COLO668 (cell line): ENCODE data around the gene NLN.
"Not testable (repeated sequence)": the region's sequence is repeated elsewhere in the genome, so short reads cannot be mapped to it uniquely, and the experiment has no call there.

Experiments
- DNase-seq: peaks from one replicate; lab custom pipeline; 2025; ENCODE audit not compliant: unreplicated experiment; lab: John Stamatoyannopoulos, UW

The NLN gene

DNA sequence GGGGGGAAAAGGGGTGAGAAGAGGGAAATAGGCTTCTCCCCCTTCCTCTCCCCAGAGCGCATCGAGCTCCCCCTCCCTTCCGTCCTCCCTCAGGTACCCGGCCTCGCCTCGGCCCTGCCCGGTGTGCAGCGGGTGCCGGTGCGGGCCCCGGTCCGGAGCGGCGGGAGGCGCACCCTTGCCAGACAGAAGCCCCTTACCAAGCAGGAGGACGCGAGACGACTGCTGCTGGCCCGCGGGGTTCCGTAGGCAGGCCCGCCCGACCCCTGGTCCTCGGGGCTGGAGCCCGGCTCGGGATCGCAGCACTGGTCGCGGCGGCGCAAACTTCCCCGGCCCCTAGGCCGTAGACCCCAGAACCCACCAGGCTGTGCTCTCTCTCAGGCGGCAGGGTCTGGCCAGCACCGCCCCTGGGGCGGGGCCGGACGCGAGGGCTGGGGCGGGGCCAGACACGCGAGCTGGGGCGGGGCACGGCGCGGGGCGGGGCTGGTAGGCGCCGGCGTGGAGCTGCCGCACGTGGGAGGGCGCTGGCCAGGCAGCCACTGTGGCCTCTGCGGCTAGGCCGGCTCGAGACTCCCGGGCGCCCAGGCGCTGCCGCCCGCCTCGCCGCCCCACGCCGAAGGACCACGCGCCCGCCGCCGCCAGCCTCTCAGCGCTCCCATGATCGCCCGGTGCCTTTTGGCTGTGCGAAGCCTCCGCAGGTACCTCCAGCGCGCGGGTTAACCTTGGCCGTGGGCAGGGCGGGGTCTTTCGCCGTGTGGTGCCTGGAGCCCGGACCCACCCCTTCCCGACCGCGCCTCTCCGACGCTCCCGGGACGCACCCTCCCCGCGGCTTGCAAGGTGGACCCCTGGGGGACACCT lies at the start of gene NLN, which contains the start of gene SGTB:
NLN (plus strand) TSS at position 486 of the 855 bp plus-strand sequence; CDS start at position 655, 169 bp downstream.
SGTB (minus strand) TSS at position 390 of the 855 bp plus-strand sequence. CDS start 1,302 bp downstream, outside the sequence.
- peak; percentile 83 for DNase-seq

DNA sequence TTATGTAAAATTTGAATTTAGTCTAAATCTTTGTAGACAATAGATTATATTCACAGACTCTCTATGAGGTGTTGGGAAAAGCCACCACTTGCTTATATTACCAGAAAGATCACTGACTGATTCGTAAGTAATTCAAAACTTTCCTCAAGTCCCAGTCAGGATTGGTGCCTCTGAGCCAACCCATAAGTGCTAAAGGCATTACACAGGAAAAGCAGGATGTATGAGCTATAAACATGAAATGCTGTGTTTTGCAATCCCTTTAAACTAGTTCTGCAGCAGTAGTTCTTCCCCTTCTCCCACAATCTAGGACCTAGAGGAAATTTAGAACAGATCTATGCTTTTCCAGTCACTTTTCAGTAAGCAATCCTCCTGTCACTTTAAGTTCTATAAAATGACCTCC lies 49.2 kb upstream of the NLN start:
- no peak for DNase-seq

DNA sequence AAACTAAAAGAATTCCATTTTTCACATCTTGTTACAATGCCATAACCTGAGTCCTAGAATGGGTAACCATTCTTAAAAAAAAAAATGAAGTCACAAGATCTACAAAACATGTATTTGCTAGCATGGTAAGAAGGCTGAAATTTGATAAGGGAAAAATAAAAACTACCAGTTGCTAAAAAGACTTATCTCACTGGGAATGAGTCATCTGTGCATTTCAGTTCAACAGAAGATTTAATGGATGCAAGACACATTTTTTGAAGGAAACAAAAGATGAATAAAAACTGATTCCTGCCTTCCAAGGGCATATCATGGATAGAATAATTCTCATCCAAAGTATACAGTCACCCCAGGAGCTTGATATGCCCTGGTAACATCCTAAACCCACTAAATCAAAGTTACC lies 47.3 kb upstream of the NLN start:
- DNase-seq, result no peak

DNA sequence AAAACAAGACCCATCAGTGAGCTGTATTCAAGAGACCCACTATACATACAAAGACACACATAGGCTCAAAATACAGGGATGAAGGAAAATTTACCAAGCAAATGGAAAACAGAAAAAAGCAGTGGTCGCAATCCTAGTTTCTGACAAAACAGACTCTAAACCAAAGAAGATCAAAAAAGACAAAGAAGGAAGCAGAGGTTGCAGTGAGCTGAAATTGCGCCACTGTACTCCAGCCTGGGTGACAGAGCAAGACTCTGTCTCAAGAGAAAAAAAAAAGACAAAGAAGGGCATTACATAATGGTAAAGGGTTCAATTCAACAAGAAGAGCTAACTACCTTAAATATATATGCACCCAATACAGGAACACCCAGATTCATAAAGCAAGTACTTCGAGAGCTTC lies 45.9 kb upstream of the NLN start:
- DNase-seq, result not testable (repeated sequence)

DNA sequence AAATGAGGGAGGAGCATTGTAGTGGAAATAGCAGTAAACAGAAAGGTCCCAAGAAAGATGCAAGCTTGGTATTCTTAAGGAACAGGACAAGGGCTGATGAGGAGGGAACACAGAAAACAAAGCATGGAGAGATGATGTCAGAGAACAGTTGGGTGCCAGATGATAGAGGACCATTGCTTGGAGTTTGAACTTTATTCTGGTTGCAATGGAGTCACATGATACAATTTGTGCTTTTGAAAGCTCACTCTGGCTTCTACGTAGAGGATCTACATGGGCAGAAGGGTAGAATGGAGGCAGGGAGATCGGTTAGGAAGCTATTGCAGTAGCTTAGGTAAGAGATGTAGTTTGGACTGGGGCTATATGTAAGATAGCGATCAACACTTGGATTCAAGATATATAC lies 39.9 kb upstream of the NLN start:
- DNase-seq, result no peak

DNA sequence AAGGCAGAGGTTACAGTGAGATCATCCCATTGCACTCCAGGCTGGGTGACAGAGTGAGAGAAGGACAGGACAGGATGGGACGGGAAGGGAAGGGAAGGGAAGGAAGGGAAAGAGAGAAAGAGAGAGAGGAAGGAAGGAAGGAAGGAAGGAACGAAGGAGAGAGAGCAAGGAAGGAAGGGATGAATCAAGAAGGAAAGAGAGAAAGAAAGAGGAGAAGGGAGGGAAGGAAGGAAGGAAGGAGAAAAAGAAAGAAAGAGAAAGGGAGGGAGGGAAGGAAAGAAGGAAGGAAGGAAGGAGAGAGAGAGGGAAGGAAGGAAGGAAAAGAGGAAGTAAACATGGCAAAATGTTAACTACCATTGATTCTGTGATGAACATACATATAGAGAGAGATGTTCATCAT lies 28.9 kb upstream of the NLN start:
- DNase-seq, result no peak

DNA sequence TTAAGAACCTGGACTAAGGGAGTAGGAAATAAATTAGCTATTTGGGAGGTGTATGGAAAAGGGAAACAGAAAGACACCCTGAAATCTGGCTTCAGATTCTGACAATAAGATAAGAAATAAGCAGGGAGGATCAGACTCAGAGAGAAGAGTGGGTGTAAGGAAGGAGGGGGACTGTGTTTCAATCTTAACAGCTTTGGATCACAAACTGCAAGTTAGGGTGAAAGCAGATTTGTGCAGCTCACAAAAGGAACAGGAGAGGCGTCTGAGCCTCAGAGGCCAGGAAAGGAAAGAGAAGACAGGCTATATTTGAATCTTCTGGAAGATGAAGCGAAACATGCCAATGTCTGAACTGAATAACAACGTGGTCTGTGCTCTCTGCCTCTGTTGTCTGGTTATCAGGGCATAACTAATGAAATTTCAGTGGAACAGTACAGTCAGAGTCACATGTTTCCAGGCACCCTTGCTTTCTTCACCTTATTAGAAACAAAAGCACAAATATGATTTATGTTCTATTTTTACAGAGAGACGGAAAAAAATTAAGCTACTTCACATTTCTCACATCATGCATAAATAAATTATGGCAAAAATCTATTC lies 26.7 kb upstream of the NLN start:
- no peak for DNase-seq

DNA sequence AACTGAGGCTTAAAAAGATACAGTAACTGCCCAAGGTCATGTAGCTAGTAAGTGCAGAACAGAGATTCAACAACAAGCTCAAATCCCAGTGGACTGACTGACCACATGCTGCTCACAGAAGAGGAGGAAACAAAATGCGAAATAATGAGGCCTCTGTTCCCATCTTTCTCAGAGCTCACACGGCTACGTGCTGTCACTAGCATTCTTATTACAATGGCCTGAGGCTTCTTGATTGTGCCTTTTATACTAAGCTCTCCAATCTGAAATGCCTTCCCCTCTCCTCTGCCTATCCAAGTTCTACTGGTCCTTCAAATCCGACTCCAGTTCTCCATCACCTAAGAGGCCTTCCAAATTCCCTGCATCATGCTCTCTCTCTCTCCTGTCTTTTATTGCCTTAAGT lies 26.1 kb upstream of the NLN start:
- DNase-seq, result no peak

DNA sequence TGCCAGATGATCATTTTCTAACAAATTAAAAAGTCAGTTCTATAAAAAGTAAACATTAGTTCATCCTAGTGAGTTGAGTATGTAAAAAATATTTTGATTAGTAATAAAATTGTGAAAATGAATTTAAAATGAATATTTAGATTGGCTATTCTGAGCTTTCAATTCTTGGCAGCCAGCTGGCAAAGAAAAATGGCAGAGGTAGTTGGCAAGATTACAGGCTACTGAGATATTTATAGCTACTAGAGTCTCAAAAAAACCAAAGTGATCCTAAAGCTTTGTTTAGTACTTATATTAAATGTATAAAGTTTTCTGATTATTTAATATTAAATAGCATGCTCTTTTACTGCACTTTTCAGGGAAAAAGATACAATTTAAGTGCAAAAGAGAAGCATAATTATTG lies 25.1 kb upstream of the NLN start:
- no peak for DNase-seq

DNA sequence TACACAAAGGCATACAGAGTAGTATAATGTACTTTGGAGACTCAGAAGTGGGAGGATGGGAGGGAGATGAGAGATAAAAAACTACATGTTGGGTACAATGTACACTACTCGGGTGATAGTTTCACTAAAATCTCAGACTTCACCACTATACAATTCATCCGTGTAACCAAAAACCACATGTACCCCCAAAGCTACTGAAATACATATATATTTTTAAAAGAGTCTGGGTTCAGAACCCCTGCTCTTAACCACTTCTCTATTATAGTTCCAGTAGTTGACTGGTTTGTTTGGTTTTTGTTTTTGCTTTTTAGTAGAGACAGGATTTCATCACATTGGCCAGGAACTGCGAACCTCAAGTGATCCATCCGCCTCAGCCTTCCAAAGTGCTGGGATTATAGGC lies 22.7 kb upstream of the NLN start:
- no peak for DNase-seq

DNA sequence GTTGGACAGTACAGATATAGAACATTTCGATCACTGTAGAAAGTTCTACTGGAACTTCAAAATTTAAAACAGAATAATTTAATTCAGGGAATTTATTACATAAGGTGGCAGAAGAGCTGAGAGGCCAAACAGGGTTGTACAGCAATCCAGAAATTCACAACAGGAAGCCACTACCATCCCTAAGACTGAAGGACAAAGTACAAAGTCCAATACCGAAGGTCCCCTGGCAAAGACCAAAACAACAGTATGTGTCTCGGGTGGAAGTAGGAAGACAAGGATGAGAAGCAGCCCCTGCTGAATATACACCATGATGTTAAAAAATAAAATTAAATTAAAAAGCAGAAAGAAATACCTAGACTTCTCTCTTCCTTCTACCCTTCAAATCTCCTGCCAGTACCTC lies 20.0 kb upstream of the NLN start:
- DNase-seq, result no peak

DNA sequence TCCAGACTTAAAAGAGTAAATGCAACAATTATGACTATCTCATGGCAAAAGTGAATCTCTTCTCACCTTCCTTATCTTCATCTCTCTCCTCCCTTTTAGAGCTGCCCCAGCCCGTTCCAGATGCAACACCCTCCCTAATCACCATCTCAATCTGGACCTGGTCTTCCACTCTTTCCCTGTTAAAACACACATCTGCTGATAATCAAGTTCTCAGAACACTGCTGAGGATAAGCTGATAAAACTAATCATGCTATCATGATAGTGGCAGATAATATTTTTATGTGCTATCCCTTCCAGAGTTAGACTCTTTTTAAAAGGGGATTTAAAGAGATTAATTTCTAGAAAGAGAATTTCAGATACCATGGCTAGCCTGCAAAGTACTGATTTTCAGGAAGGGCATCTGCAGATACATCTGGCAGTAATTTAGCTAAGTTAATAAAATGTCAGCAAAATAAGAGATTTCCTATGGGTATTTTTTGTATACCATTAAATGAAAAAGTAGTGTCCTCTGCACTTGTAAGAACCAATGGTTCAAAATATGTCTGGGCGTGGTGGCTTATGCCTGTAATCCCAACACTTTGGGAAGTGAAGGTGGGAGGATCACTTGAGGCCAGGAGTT lies 17.3 kb upstream of the NLN start:
- no peak for DNase-seq

DNA sequence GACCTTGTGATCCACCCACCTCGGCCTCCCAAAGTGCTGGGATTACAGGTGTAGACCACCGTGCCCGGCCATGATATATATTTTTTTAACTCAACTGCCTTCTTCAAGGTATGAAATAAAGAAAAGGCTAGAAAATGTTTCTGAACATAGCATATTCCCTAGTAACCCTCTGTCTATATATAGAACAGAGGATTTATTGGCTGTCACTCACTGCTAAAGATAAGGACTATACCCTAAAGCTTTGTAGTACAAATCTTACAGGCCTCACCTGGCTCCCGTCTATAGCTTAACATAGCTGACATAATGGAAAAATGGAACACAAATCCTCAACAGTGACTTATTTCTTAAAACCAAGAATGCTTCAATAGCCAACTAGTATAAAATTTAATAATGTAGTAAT lies 14.3 kb upstream of the NLN start:
- DNase-seq, result no peak

DNA sequence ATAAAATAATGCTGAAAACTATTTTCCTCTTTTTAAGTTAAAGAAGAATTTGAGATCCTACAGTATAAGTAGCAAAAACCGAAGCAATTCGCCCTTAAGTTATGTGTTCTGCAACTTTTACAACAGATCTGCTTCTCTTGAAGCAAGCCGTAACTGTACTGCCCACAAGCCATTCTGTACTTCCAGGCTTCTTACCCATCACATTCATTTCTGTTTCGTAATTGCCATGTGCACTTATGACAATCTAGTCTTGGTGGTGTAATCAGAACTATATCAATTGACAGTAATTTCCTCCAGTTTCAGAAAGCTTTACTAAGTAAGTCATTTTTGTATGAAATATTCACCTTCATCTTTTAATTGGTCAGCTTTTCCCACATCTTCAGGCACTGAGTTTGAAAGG lies 13.9 kb upstream of the NLN start:
- no peak for DNase-seq

DNA sequence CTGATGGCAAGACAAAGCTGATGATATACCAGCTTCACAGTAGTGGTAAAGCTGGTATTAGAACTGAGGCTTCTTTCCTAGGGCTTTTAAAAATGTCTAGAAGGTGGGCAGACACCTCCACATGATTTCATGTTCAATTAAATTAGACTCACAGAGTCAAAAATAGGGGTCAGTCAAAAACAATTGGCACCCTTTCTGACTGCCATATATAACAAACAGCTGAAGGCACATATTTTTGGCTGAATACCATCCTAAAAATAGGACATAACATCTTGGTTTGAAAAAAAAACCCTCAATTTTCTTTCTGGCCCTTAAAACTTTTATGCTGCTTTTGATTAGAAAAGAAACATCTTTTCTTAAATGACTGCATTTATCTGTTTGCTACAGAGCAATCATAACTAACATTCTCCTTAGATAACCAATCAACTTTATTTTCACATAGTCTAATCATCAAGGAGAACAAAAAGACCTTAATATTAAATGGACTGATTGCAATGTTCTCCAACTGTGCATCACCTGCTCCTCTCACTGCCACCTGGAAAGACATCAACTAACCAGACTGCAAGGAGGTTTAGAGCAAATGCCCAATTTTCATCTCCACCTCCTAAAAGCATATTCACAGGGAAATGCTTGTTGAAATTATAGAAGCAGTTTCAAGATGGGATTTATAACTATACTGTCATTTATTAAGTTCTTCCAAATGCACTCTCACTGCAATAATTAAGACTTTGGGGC lies 3.3 kb upstream of the NLN start:
- no peak for DNase-seq

DNA sequence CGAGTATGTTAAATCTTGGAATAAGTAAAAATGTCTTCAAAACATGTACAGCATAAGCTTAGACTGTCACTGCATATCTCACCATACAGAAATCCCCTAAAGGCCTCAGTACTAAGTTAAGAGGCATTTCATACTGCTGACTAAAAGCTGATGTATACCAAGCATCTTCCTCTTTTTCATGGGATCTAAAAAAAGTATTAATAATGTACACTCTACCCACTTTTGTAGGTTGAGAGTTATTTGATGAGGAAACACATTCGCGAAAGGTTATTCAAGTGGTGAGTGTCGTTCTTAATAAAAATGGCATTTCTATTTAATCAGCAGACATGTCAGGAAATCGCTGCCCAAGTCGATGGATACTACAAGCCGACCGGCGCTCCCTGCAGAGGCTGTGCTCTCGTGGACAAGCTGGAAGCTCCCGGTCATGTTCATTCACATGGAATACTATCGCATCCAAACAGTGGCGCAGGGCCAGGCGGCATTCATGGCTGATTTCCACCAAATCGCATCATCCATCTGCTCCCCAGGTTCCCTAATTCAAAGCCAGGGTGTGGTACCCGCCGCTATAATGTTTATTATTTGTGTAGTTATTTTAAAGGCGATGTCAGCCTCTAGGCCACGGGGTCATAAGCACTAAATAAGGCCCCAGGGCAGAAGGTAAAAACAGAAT lies 820 bp upstream of the NLN start:
- DNase-seq, result peak; percentile 36

DNA sequence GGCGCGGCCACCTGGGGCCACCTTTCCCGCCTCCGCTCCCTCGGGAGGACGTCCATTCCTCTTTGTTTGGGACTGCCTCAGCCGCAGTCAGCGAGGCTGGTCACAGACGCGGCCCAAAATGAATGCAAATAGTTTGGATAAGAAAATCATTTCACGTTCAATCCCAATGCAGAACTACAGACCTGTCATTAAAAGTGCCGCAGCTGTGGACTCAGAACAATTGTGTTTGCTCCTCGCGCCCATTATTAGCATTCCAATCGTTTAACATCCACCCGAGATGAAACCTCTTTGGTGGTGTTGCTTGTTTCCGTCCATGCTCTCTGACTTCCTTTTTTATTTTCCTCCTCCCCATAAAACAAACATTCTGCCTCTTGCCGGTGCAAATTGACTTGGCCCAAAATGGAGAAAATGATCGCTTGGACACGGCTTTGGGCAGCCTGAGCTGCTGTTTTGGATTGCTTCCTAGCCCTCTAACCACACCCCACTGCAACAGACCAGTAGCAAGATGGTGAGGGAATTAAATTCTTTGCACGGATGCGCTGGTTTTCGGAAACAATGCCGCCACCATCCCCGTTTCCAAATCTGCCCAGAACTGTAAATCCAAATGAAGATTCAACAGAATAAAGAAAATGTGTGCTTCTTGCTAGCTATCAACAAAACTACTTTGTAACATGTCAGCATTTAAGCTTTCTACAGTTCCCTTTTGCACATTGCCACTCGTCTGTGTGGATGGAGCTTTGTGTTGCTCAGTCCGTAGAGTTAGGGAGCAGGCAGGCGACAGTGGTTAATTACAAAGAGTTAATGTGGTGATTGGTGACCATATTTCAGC lies 784 bp downstream of the NLN start:
- peak; percentile 13 for DNase-seq

DNA sequence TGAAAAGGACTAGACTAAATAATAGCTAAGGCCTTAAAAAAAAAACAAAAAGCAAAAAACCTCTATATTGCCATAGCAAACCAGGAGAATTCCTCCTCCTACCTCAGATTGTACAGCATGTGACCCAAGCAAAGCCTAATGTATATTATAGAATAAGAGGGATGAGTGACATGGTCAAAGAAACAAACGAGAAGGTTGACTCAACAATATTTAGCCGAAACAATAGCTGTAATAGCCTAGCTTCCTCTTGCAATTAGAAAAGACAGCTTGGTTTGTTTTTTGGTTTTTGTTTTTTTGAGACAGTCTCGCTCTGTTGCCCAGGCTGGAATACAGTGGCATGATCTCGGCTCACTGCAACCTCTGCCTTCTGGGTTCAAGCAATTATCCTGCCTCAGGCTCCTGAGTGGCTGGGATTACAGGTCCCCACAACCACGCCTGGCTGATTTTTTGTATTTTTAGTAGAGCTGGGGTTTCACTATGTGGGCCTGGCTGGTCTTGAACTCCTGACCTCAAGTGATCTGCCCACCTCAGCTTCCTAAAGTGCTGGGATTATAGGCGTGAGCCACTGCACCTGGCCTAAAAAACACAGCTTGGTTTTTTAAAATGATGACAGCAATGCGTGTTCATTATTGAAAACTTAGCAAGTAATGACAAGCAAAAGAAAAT lies 5.6 kb downstream of the NLN start:
- DNase-seq, result no peak

DNA sequence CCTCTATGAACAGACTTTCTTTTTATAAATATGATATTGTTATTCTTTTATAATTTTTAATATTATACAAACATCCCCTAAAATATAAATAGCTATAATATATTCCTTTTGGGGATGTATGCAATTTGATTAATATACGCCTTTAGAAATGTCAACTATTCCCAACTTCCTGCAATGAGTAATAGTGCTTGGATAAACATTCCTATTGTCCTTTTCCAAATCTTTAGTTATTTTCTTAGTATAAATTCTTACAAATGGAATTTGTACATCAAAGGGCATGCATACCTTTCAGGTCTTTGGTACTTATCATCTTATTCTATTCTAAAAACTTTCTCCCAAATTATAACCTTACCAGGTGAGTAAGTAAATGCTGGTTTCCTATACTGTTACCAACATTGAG lies 6.2 kb downstream of the NLN start:
- DNase-seq, result no peak

DNA sequence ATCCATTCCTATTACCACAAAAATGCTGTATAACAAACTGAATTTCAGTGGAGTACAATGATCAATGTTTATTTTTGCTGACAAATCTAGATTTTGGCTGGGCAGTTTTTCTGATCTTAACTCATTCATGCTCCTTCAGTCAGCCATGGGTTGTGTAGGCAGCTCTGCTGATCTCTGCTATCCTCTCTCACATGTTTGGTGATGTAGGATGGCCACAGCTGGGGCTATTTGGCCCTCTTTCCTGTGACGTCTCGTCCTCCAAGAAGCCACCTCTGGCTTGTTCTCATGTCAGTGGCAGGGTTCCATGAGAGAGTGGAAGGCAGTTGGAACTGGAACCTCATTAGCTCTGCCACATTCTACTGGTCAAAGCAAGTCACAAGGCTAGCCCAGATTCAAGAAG lies 8.9 kb downstream of the NLN start:
- no peak for DNase-seq
